CD14-positive monocyte (primary cell): ENCODE data around the gene LZIC. TPM values are rescaled to one million over a fixed set of nuclear protein-coding genes. Genes with fewer than 3 reads are reported as not detected.

Experiments
- DNase-seq, 3 donors: peaks; one replicate each; pipeline ENCODE4 v3.0.0-alpha.2; 2011 to 2022
- H2AFZ ChIP-seq: 2 replicates; pipeline ENCODE4 v1.6.0; 2012; ENCODE audit warnings: mild to moderate bottlenecking, low read depth, low read length, inconsistent platforms; ENCODE audit not compliant: insufficient read depth, poor library complexity, severe bottlenecking
- H3K27ac ChIP-seq, 2 donors: 1 replicate in 1 of 2; 2 replicates in 1 of 2; pipeline ENCODE4 v1.5.1; 2012 to 2013; ENCODE audit warnings: low read length in 2 of 2, control low read depth in 1 of 2, inconsistent platforms in 1 of 2, low read depth in 1 of 2, mild to moderate bottlenecking in 1 of 2
- H3K27me3 ChIP-seq, 2 donors: one replicate each; pipeline versions ENCODE4 v1.6.0 to v1.6.1; 2011 to 2013; ENCODE audit warnings: low read length in 2 of 2; ENCODE audit not compliant: control insufficient read depth in 2 of 2, insufficient read depth in 2 of 2
- H3K36me3 ChIP-seq, 2 donors: replicated peaks in 1 of 2; 1 replicate in 1 of 2; 2 replicates in 1 of 2; pipeline versions ENCODE4 v1.5.1 to v1.6.1; 2012 to 2013; ENCODE audit warnings: low read length in 2 of 2, control low read depth in 1 of 2, inconsistent platforms in 1 of 2, mild to moderate bottlenecking in 1 of 2; ENCODE audit not compliant: insufficient read depth in 2 of 2, control insufficient read depth in 1 of 2
- H3K4me1 ChIP-seq, 2 donors: 1 replicate in 1 of 2; 2 replicates in 1 of 2; pipeline versions ENCODE4 v1.5.1 to v1.6.1; 2012 to 2013; ENCODE audit warnings: low read length in 2 of 2, control low read depth in 1 of 2, inconsistent platforms in 1 of 2, mild to moderate bottlenecking in 1 of 2, moderate library complexity in 1 of 2; ENCODE audit not compliant: insufficient read depth in 2 of 2, control insufficient read depth in 1 of 2
- H3K4me2 ChIP-seq: replicated peaks from 2 replicates; pipeline ENCODE3; 2012; ENCODE audit warnings: low read length, moderate library complexity, mild to moderate bottlenecking; ENCODE audit not compliant: poor library complexity, severe bottlenecking; ENCODE audit errors: extremely low read depth
- H3K4me3 ChIP-seq, 3 experiments: fragments of 200-600 bp in 1 of 3; sonication (generic) in 1 of 3; replicated peaks in 1 of 3; 1 replicate in 2 of 3; 2 replicates in 1 of 3; pipeline ENCODE4 v1.5.1; 2011 to 2013; ENCODE audit warnings: low read length in 3 of 3, mild to moderate bottlenecking in 3 of 3, control low read depth in 2 of 3, low read depth in 2 of 3, inconsistent platforms in 1 of 3, moderate library complexity in 1 of 3
- H3K79me2 ChIP-seq: 2 replicates; pipeline ENCODE4 v1.6.0; 2012; ENCODE audit warnings: mild to moderate bottlenecking, control low read depth, inconsistent platforms, low read length, moderate library complexity; ENCODE audit not compliant: insufficient read depth
- H3K9ac ChIP-seq: 2 replicates; pipeline ENCODE4 v1.6.0; 2017; ENCODE audit warnings: low read length, mild to moderate bottlenecking; ENCODE audit not compliant: insufficient read depth, poor library complexity, severe bottlenecking
- H3K9me3 ChIP-seq, 2 donors: replicated peaks in 1 of 2; 1 replicate in 1 of 2; 2 replicates in 1 of 2; pipeline versions ENCODE4 v1.5.1 to v1.6.1; 2012 to 2013; ENCODE audit warnings: low read length in 2 of 2, control low read depth in 1 of 2; ENCODE audit not compliant: control insufficient read depth in 1 of 2, insufficient read depth in 1 of 2
- H4K20me1 ChIP-seq: 2 replicates; pipeline ENCODE4 v1.6.0; 2012; ENCODE audit warnings: mild to moderate bottlenecking, low read length, control low read depth, moderate library complexity; ENCODE audit not compliant: insufficient read depth
- H3K27ac Mint-ChIP-seq, 7 donors: one replicate each; pipeline ENCODE4 v1.8.0; 2020; ENCODE audit warnings: mild to moderate bottlenecking in 7 of 7, mixed read lengths in 7 of 7, moderate library complexity in 6 of 7, inconsistent platforms in 2 of 7
- H3K27me3 Mint-ChIP-seq, 3 donors: one replicate each; pipeline ENCODE4 v1.8.0; 2021 to 2022; ENCODE audit warnings: low read depth in 3 of 3, mild to moderate bottlenecking in 3 of 3, mixed read lengths in 3 of 3, moderate library complexity in 3 of 3, inconsistent platforms in 1 of 3
- H3K36me3 Mint-ChIP-seq, 2 donors: one replicate each; pipeline ENCODE4 v1.8.0; 2020; ENCODE audit warnings: mixed read lengths in 2 of 2, inconsistent platforms in 1 of 2, mild to moderate bottlenecking in 1 of 2
- H3K4me1 Mint-ChIP-seq: one replicate; pipeline ENCODE4 v1.8.0; 2020; ENCODE audit warnings: mild to moderate bottlenecking, mixed read lengths
- H3K4me3 Mint-ChIP-seq, 2 donors: one replicate each; pipeline ENCODE4 v1.8.0; 2020; ENCODE audit warnings: mild to moderate bottlenecking in 2 of 2, mixed read lengths in 2 of 2, moderate library complexity in 1 of 2
- H3K9me3 Mint-ChIP-seq, 7 donors: one replicate each; pipeline ENCODE4 v1.8.0; 2020 to 2022; ENCODE audit warnings: mixed read lengths in 7 of 7, mild to moderate bottlenecking in 6 of 7, moderate library complexity in 6 of 7, inconsistent platforms in 2 of 7
- CTCF ChIP-seq: fragments of 200-600 bp; IDR thresholded peaks from one replicate; pipeline ENCODE4 v1.8.0; 2022; ENCODE audit warnings: antibody characterized with exemption, mild to moderate bottlenecking
- WGBS: methylation state at CpG from one replicate; pipeline ENCODE4 v1.1.5; 2013; ENCODE audit warnings: missing lambda C conversion rate; ENCODE audit not compliant: insufficient coverage; 5-methylcytosine and 5-hydroxymethylcytosine counted together
- intact Hi-C, 2 donors: fragments of 100-400 bp; cut with micrococcal nuclease; formaldehyde crosslinking; loops; one replicate each; pipeline versions ENCODE4 v1.15.0 to v1.15.1; 2023
- polyA minus RNA-seq: library from RNA; depleted of rRNA, polyadenylated mRNA; stranded (reverse); fragments of >200 nt; gene quantifications from 2 replicates; pipeline ENCODE4 v1.2.3, GENCODE V29; 2012
- polyA plus RNA-seq, 3 donors: library from polyadenylated mRNA; depleted of rRNA in 1 of 3; unstranded in 2 of 3; stranded (reverse) in 1 of 3; fragments of 300-500 nt in 2 of 3; fragments of >200 nt in 1 of 3; fragmentation: Illumina TruSeq in 2 of 3; gene quantifications; 1 replicate in 2 of 3; 2 replicates in 1 of 3; pipeline ENCODE4 v1.2.3, GENCODE V29; 2012 to 2021
- total RNA-seq, 12 experiments: library from RNA in 1 of 12; stranded (reverse) in 1 of 12; fragments of 120-200 nt in 1 of 12; gene quantifications; one replicate each; pipeline ENCODE4 v1.2.4 and lab custom pipeline; 2013 to 2026; ENCODE audit warnings: mixed read lengths in 6 of 12, inconsistent platforms in 1 of 12

The LZIC gene
- 44.6 TPM for total RNA-seq (2013)
- polyA plus RNA-seq: 10 to 100 TPM; 11.1 to 32.9 (median 28.2) TPM
- polyA minus RNA-seq: 8.3 and 12.9 TPM in 2 replicates
- 10.7 to 36.7 (median 27.2) reads per million in 11 experiments for total RNA-seq (lab: John Stamatoyannopoulos, UW)

DNA sequence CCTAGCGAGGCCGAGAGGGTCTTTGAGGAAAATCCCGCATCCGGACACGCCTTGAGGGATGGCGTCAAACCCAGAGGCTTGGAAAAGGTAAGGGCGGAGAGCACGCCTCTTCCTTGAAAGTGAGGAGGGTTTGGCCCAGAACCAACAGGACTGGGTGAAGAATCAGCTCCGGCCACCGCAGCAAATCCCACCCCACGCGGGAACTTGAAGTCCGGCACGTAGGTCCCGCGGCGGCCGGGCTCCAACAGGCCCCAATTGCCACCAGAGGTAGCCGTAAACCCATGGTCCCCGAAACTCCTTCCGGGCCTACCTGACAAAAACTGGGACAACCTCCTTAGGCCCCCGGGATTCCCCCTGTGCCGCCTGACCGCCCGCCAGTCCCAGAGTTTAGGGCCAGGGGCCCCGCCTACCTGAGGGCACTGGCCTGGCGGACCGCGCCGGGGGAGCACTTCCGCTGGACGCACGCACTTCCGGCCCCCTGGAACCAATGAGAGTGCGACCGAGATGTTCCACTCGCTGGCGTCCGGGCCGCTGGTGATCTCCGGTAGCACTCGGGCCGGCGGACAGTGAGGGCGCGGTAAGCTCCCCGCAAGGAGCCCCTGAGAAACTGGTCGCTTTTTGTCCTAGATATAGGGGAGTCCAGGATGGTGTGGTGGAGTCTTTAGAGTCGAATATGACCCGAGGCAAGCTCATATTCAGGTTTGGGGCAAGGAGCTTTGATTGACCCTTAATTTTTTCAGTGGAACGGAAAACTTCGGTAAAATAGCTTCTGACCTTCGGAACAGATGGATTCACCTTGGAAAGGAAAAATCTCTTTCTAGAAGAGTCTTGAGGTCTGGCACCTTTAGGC is at the start of gene LZIC, which contains the start of gene NMNAT1:
Gene LZIC, minus strand, starts transcription at position 453 of the 850 bp plus-strand sequence. CDS start 6,772 bp downstream, outside the sequence.
Gene NMNAT1, plus strand, starts transcription at position 537 of the 850 bp plus-strand sequence. CDS start 28,599 bp downstream, outside the sequence.
- Mint-ChIP-seq H3K9me3 (peaks cover 0 to 3% (median 0%) of the 10 kb centered on the region in 7 donors), H3K4me3 (peak within 1 kb of the TSS; percentile 96 to 98), H3K27me3 (peaks cover 0 to 4% (median 0%) of the 10 kb centered on the region in 3 donors), H3K36me3 (peaks cover 27 to 49% of the 10 kb centered on the region in 2 donors), H3K27ac (peak within 1 kb of the TSS; percentile 96 to 100 (median 97)), H3K4me1 (peaks cover 22% of the 10 kb centered on the region)
- Histone ChIP-seq H3K4me2 (peak within 1 kb of the TSS; percentile 99), H3K4me3 (peak within 1 kb of the TSS; percentile 83 to 96 (median 96)), H3K36me3 (peaks cover 5 to 34% of the 10 kb centered on the region in 2 donors), H3K27ac (peak within 1 kb of the TSS; percentile 85 to 95), H4K20me1 (no peaks in the 10 kb centered on the region), H2AFZ (peak within 1 kb of the TSS; percentile 98), H3K27me3 (no peaks in the 10 kb centered on the region), H3K9me3 (no peaks in the 10 kb centered on the region), H3K4me1 (peaks cover 16 to 23% of the 10 kb centered on the region in 2 donors), H3K79me2 (peaks cover 60% of the 10 kb centered on the region), H3K9ac (peak within 1 kb of the TSS; percentile 82)
- WGBS: under 1% methylated on average over 53 of the region's 53 CpGs
- DNase-seq: peak; percentile 91 to 93 (median 92)
- no peak for TF ChIP-seq CTCF
- intact Hi-C loops: loop anchor here (2.0 to 10.0 kb wide), 5 partner anchors 32 to 90 kb away; partner anchors contain the start of genes UBE4B (in 2 of the 2), CTNNBIP1 (in 1 of the 2) and RBP7 (in 1 of the 2)

- no peak overlapping the region for H3K9ac ChIP-seq
- H3K4me2 ChIP-seq: peak overlapping the region; percentile 22
- peaks cover 56 to 66% of the 10 kb centered on the region in 2 donors for H3K4me1 ChIP-seq
- no peaks in the 10 kb centered on the region for H3K36me3 ChIP-seq
- Mint-ChIP-seq H3K9me3 (no peaks in the 10 kb centered on the region), H3K27ac (peak overlapping the region; percentile 70 to 93 (median 84)), H3K4me1 (peaks cover 59% of the 10 kb centered on the region), H3K27me3 (peaks cover 4 to 21% (median 19%) of the 10 kb centered on the region in 3 donors), H3K4me3 (peak overlapping the region in 1 of 2 donors; percentile 61), H3K36me3 (peaks cover 0 to 14% of the 10 kb centered on the region in 2 donors)
- H2AFZ ChIP-seq: peak overlapping the region; percentile 68
- H3K27ac ChIP-seq: peak overlapping the region; percentile 66 to 72
- DNase-seq: peak in 2 of 3 donors; percentile 21 to 28
- H3K9me3 ChIP-seq: no peaks in the 10 kb centered on the region
- no peaks in the 10 kb centered on the region for H4K20me1 ChIP-seq
- 70% methylated on average over 2 of the region's 5 CpGs for WGBS
- H3K4me3 ChIP-seq: peak overlapping the region in 1 of 3 experiments; percentile 30
- H3K79me2 ChIP-seq: no peaks in the 10 kb centered on the region
- intact Hi-C loops: loop anchor here in 1 of 2 donors (10.0 kb wide), 1 partner anchor 48 kb away; the partner anchor contains the start of genes LZIC and NMNAT1
- TF ChIP-seq CTCF: no peak
- H3K27me3 ChIP-seq: peaks cover 0 to 4% of the 10 kb centered on the region in 2 donors
Observed at GRCh38 chr1:9992910-9993309, 49.7 kb upstream of the LZIC start.
